ENCODE results near the gene MB.

The MB gene

GRCh38 chr22:35593891-35594470 is 23.1 kb downstream of the MB start:
- TF ChIP-seq TCF4 (CRISPR knock-in tag; IDR thresholded peaks at IDR 0.05; ENCODE audit: borderline replicate concordance), result no peak
- TF ChIP-seq ARNTL (CRISPR knock-in tag; IDR thresholded peaks at IDR 0.05; ENCODE audit: borderline replicate concordance, low read depth), result no peak
- TF ChIP-seq ZC3H10 (CRISPR knock-in tag; IDR thresholded peaks at IDR 0.05), result no peak
- no peak for TF ChIP-seq ESRRG (CRISPR knock-in tag; IDR thresholded peaks at IDR 0.05)
- TF ChIP-seq ZNF70 (CRISPR knock-in tag; IDR thresholded peaks at IDR 0.05), result no peak
- no peak for TF ChIP-seq OSR1 (CRISPR knock-in tag; IDR thresholded peaks at IDR 0.05)
- TF ChIP-seq ZFP30 (CRISPR knock-in tag; IDR thresholded peaks at IDR 0.05), result no peak
- no peak for TF ChIP-seq ZFP3 (CRISPR knock-in tag; IDR thresholded peaks at IDR 0.05)
- no peak for TF ChIP-seq RARB (CRISPR knock-in tag; IDR thresholded peaks at IDR 0.05)
- no peak for ATAC-seq

DNA sequence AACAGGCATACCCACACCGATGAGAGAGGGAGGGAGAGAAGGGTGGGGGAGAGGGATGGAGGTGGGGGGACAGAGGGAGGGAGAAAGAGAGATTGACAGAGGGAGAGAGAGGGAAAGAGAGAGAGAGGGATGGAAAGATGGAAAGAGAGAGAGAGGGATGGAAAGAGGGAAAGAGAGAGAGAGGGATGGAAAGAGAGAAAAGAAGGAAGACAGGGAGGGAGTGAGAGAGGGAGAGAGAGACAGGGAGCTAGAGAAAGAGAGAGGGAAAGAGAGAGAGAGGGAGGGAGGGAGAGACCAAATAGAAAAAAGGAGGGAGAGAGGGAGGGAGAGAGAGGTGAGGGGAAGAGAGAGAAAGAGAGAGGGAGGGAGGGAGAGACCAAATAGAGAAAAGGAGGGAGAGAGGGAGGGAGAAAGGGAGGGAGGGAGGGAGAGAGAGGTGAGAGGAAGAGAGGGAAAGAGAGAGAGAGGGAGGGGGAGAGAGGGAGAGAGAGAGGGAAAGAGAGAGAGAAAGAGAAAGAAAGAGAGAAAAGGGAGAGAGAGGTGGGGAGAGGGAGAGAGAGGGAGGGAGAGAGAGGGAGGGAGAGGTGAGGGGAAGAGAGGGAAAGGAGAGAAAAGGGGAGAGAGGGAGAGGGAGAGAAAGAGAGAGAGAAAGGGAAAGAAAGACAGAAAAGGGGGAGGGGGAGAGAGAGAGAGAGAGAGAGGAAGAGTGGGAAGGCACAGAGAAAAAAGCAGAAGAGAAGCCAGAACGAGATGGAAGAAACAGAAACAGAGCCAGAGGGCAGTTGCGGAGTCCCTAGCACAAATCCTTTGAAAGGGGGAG is 23.8 kb downstream of the MB start:
- no peak for ATAC-seq
- no peak for TF ChIP-seq RARB (CRISPR knock-in tag; IDR thresholded peaks at IDR 0.05)
- no peak for TF ChIP-seq ISL1 (CRISPR knock-in tag; IDR thresholded peaks at IDR 0.05)

GRCh38 chr22:35592418-35592967 is 24.6 kb downstream of the MB start:
- TF ChIP-seq ZNF8 (CRISPR knock-in tag; IDR thresholded peaks at IDR 0.05), result no peak
- TF ChIP-seq OSR1 (CRISPR knock-in tag; IDR thresholded peaks at IDR 0.05), result no peak
- no peak for TF ChIP-seq CSDC2 (CRISPR knock-in tag; IDR thresholded peaks at IDR 0.05)
- no peak for TF ChIP-seq ZC3H10 (CRISPR knock-in tag; IDR thresholded peaks at IDR 0.05)
- ATAC-seq, result peak; percentile 63

GRCh38 chr22:35591714-35592417 is 25.3 kb downstream of the MB start:
- TF ChIP-seq ESRRG (CRISPR knock-in tag; IDR thresholded peaks at IDR 0.05), result no peak
- TF ChIP-seq CREB5 (CRISPR knock-in tag; IDR thresholded peaks at IDR 0.05; ENCODE audit: low read depth), result no peak
- TF ChIP-seq SNAI2 (CRISPR knock-in tag; IDR thresholded peaks at IDR 0.05), result no peak
- TF ChIP-seq ARNTL (CRISPR knock-in tag; IDR thresholded peaks at IDR 0.05; ENCODE audit: borderline replicate concordance, low read depth), result no peak
- TF ChIP-seq PPARA (CRISPR knock-in tag; IDR thresholded peaks at IDR 0.05; ENCODE audit: borderline replicate concordance), result no peak
- TF ChIP-seq TOX (CRISPR knock-in tag; IDR thresholded peaks at IDR 0.05; ENCODE audit: borderline replicate concordance), result no peak
- TF ChIP-seq, protein P1, sequence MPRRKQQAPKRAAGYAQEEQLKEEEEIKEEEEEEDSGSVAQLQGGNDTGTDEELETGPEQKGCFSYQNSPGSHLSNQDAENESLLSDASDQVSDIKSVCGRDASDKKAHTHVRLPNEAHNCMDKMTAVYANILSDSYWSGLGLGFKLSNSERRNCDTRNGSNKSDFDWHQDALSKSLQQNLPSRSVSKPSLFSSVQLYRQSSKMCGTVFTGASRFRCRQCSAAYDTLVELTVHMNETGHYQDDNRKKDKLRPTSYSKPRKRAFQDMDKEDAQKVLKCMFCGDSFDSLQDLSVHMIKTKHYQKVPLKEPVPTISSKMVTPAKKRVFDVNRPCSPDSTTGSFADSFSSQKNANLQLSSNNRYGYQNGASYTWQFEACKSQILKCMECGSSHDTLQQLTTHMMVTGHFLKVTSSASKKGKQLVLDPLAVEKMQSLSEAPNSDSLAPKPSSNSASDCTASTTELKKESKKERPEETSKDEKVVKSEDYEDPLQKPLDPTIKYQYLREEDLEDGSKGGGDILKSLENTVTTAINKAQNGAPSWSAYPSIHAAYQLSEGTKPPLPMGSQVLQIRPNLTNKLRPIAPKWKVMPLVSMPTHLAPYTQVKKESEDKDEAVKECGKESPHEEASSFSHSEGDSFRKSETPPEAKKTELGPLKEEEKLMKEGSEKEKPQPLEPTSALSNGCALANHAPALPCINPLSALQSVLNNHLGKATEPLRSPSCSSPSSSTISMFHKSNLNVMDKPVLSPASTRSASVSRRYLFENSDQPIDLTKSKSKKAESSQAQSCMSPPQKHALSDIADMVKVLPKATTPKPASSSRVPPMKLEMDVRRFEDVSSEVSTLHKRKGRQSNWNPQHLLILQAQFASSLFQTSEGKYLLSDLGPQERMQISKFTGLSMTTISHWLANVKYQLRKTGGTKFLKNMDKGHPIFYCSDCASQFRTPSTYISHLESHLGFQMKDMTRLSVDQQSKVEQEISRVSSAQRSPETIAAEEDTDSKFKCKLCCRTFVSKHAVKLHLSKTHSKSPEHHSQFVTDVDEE (CRISPR knock-in tag; IDR thresholded peaks at IDR 0.05), result no peak
- TF ChIP-seq ISL1 (CRISPR knock-in tag; IDR thresholded peaks at IDR 0.05), result no peak
- no peak for TF ChIP-seq RARB (CRISPR knock-in tag; IDR thresholded peaks at IDR 0.05)
- TF ChIP-seq ZFP3 (CRISPR knock-in tag; IDR thresholded peaks at IDR 0.05), result no peak
- no peak for ATAC-seq

GRCh38 chr22:35590634-35591295 is 26.4 kb downstream of the MB start:
- TF ChIP-seq ZNF565 (CRISPR knock-in tag; conservative IDR thresholded peaks at IDR 0.05; ENCODE audit: low read depth), result no peak
- TF ChIP-seq ESRRG (CRISPR knock-in tag; IDR thresholded peaks at IDR 0.05), result no peak
- no peak for TF ChIP-seq ISL1 (CRISPR knock-in tag; IDR thresholded peaks at IDR 0.05)
- TF ChIP-seq RARB (CRISPR knock-in tag; IDR thresholded peaks at IDR 0.05), result no peak
- TF ChIP-seq ARNTL (CRISPR knock-in tag; IDR thresholded peaks at IDR 0.05; ENCODE audit: borderline replicate concordance, low read depth), result no peak
- no peak for TF ChIP-seq GLIS3 (CRISPR knock-in tag; IDR thresholded peaks at IDR 0.05)
- TF ChIP-seq ZFP3 (CRISPR knock-in tag; IDR thresholded peaks at IDR 0.05), result no peak
- no peak for TF ChIP-seq OSR1 (CRISPR knock-in tag; IDR thresholded peaks at IDR 0.05)
- TF ChIP-seq, protein P2, sequence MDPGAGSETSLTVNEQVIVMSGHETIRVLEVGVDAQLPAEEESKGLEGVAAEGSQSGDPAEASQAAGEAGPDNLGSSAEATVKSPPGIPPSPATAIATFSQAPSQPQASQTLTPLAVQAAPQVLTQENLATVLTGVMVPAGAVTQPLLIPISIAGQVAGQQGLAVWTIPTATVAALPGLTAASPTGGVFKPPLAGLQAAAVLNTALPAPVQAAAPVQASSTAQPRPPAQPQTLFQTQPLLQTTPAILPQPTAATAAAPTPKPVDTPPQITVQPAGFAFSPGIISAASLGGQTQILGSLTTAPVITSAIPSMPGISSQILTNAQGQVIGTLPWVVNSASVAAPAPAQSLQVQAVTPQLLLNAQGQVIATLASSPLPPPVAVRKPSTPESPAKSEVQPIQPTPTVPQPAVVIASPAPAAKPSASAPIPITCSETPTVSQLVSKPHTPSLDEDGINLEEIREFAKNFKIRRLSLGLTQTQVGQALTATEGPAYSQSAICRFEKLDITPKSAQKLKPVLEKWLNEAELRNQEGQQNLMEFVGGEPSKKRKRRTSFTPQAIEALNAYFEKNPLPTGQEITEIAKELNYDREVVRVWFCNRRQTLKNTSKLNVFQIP (CRISPR knock-in tag; IDR thresholded peaks at IDR 0.05; ENCODE audit: borderline replicate concordance, low read depth), result no peak
- TF ChIP-seq ZNF70 (CRISPR knock-in tag; IDR thresholded peaks at IDR 0.05), result no peak
- no peak for TF ChIP-seq SNAI2 (CRISPR knock-in tag; IDR thresholded peaks at IDR 0.05)
- TF ChIP-seq TCF4 (CRISPR knock-in tag; IDR thresholded peaks at IDR 0.05; ENCODE audit: borderline replicate concordance), result no peak
- ATAC-seq, result no peak

Data from SK-N-SH treated with all-trans-retinoic acid at 6 μM for 48 hours (cell line).